ENCODE measurements around the gene CALB2.

The CALB2 gene

DNA sequence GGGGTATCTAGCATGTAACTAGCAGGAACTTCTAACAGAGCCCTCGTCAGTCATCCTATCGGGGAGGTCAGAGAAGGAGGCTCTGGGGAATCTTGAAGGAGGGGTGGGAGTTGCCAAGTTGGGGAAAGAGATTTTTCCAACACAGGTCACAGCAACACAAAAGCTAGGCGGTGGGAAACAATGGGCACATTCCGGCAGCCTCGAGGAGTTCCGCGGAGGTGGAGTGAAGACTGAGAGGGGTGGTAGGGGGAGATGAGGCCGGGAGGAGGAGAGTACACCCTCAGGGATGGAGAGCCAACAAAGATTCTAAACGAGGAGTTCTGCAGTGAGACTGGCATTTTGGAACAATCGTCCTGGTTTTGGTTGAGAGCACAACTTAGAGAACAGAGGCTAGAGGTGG, 13.5 kb upstream of the CALB2 start:
- DNase-seq (ENCODE audit: low spot score), result no peak
- TF ChIP-seq, protein P1, sequence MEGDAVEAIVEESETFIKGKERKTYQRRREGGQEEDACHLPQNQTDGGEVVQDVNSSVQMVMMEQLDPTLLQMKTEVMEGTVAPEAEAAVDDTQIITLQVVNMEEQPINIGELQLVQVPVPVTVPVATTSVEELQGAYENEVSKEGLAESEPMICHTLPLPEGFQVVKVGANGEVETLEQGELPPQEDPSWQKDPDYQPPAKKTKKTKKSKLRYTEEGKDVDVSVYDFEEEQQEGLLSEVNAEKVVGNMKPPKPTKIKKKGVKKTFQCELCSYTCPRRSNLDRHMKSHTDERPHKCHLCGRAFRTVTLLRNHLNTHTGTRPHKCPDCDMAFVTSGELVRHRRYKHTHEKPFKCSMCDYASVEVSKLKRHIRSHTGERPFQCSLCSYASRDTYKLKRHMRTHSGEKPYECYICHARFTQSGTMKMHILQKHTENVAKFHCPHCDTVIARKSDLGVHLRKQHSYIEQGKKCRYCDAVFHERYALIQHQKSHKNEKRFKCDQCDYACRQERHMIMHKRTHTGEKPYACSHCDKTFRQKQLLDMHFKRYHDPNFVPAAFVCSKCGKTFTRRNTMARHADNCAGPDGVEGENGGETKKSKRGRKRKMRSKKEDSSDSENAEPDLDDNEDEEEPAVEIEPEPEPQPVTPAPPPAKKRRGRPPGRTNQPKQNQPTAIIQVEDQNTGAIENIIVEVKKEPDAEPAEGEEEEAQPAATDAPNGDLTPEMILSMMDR (IDR thresholded peaks at IDR 0.05; ENCODE audit: extremely low read depth, missing control alignments), result no peak

DNA sequence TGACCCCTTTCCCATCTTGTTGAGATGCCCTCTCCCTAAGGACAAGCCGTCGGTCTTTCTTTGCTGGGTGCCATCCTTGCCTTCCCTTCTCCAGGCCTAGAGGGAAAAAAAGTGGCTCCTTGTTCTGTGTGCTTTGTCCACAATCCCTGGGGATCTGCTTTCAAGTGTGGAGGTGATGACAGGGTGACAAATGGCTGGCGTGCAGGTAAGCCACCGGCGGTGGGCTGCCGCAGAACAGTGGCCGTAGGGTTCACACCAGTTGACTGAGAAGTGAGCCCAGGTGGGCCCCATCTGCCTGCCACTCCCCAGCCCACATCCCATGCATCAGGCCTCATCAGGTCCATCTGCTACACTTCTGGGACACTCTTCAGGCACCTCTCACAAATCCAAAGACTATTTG, 11.4 kb upstream of the CALB2 start:
- no peak for DNase-seq (ENCODE audit: low spot score)
- TF ChIP-seq, protein P1 (IDR thresholded peaks at IDR 0.05; ENCODE audit: extremely low read depth, missing control alignments), result no peak

DNA sequence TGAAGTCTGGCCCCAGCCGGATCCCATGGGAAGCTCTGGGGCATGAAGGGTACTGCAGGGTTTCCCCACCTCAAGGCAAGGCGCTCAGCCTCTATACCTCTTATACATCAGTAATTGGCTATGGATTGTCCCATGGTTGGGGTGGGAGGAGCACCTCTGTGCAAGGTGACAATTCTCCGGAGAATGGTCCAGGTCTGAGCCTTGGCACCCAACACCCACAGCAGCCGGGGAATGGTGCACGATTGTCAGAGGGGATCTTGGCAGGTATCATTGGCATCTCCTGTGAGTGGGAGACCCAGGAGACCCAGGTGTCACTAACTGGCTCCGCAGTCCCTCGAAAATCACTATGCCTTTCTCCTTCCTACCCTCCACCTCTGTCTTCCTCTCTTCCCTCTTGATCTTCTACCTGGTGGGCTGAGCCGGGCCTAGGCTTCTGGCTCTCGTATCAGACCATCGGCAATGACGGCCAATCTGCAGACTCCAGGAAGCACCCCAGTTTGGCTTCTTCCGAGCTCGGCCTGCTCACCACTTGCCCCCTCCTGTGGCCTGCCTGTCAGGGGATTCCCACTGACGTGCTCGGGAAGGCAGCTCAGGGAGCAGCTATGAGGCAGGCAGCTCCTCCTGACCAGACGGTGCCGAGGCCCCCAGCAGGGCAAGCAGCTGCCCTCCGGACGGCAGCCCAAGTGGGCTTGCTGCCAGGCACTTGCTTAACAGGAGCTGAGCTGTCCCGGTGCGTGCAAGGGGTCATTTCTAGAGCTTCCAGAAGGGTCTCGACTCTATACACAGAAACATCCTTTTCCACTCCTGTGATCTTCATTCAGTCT, 10.0 kb upstream of the CALB2 start:
- TF ChIP-seq, protein P1 (IDR thresholded peaks at IDR 0.05; ENCODE audit: extremely low read depth, missing control alignments), result no peak
- no peak for DNase-seq (ENCODE audit: low spot score)

DNA sequence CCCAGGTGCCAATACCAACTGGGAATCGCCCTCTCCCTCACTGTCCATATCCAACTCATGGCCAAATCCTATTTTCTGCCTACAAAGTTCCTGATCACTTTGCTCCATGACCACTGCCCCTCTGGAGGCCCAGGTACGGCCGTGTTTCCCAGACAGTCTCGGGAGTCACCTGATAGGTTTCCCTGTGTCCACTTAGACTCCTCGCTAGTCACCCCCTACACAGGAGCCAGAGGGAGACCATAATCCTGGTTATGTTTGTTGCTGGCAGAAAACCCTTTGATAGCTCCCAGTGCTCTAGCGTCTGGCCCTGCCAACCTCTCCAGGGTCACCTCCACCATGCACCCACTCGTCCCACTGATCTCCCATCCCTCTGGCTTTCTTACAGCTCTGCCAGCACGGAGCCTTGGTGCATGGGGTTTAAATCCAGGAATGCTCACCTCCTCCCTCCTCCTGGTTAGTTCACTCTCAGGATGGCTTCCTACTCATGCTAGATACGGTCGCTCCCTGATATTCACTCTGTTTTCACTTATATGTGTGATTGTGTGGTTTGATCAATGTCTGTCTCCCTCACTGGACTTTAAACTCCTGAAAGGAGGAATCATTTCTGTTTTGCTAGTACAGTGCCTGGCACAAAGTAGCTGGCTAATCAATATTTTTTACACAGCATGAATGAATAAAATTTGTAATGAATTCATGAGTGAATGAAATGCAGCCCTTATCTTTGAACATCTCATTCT, 7.5 kb upstream of the CALB2 start:
- TF ChIP-seq, protein P1 (IDR thresholded peaks at IDR 0.05; ENCODE audit: extremely low read depth, missing control alignments), result no peak
- DNase-seq (ENCODE audit: low spot score), result no peak

DNA sequence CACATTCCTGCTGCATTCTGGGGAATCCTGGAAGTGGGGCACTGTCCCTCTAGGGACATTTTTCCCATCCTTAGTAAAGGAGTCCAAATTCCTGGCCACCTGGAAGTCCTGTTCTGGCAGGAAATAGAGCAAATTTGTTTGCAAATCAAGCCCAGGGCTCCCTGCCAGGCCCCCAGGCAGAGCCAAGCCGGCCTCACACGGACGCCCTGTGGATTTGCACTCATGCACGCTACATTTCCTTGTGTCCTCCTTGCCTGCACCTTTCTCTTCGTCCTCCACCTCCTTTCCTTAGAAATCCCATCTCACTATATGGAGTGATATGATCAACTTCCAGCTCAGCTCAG, 7.0 kb upstream of the CALB2 start:
- DNase-seq (ENCODE audit: low spot score), result no peak
- TF ChIP-seq, protein P1 (IDR thresholded peaks at IDR 0.05; ENCODE audit: extremely low read depth, missing control alignments), result no peak

DNA sequence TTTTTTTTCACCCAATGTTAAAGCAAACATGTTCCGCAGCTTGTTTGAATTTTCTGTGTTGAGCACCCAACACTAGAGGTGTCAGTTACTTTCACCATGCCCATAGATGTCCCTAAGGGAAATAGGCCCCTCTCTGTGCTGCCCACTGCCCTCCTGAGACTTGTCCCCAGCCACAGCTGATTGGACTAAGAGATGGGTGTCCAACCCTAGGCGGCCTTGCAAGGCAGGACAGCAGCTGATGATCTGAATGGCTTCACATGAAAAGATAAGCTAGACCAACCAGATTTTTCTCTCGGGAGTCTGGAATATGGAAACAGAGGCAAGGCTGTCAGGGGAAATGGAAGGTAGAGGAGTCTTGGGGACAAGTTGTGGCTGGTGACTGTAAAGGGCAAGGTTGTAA, 6.1 kb upstream of the CALB2 start:
- TF ChIP-seq, protein P1 (IDR thresholded peaks at IDR 0.05; ENCODE audit: extremely low read depth, missing control alignments), result no peak
- DNase-seq (ENCODE audit: low spot score), result no peak

DNA sequence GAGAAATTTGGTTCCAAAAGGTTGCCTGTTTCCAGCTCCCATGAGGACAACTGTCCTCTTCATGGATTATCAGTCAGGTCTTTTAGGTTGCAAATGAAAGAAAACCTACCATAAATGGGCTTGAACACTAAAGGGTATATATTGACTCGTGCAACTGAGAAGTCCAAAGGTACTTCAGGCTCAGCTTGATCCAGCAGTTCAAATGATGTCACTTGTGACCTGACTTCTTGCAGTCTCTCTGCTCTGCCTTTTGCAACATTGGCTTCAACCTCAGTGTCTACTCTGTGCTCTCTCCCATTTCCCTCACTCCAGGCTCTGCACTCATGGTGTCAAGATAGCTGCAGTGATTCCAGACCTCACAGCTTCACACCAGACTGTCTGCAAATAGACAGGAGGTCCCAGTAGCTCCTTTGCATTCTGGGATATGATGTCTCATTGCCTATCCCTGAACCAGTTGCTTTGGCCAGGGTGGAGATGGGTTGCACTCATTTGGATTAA, 5.5 kb upstream of the CALB2 start:
- DNase-seq (ENCODE audit: low spot score), result no peak
- TF ChIP-seq, protein P1 (IDR thresholded peaks at IDR 0.05; ENCODE audit: extremely low read depth, missing control alignments), result no peak

Measured in GM20000 (cell line).